ENCODE measurements around the gene CLIC3. TPM values are rescaled to one million over a fixed set of nuclear protein-coding genes. Genes with fewer than 3 reads are reported as not detected.

Gene CLIC3
- total and polyA plus RNA-seq, 10 donors: 2.9 to 10.7 (median 5.4) TPM

- H3K27me3 ChIP-seq (replicated peaks in 1 of 7): peaks cover 0 to 30% (median 0%) of the 10 kb centered on the region in 7 donors
- intact Hi-C loops (cut with DNase I; ENCODE audit: low total_unique reads): no loop called here
- TF ChIP-seq POLR2AphosphoS5 (IDR thresholded peaks at IDR 0.05) (peak; percentile 84 to 86 (median 86)), POLR2A (IDR thresholded peaks at IDR 0.05) (peak in 1 of 3 donors; percentile 46), CTCF (IDR thresholded peaks at IDR 0.05 in 8 of 11, conservative IDR thresholded peaks at IDR 0.05 in 3 of 11) (no peak)
- H3K27ac ChIP-seq: peak within 1 kb of the TSS; percentile 87 to 94 (median 92)
- H3K36me3 ChIP-seq: peaks cover 0 to 21% (median 4%) of the 10 kb centered on the region in 6 donors
- 1 to 2% (median 1%) methylated on average over 37 to 92 of the region's 92 CpGs for WGBS, 5 donors
- DNase-seq: peak; percentile 99
- peak within 1 kb of the TSS; percentile 50 to 96 (median 78) for H3K4me3 ChIP-seq
- H3K9me3 ChIP-seq: no peaks in the 10 kb centered on the region
- H3K4me1 ChIP-seq: peaks cover 26 to 61% (median 57%) of the 10 kb centered on the region in 6 donors
Observed at GRCh38 chr9:136991993-136992818, 4.2 kb downstream of the CLIC3 start, which contains the start of gene PAXX. Gene PAXX (plus strand): TSS chr9:136992422. CDS start chr9:136992444, 22 bp downstream.

GRCh38 chr9:136990242-136990911 lies 6.0 kb downstream of the CLIC3 start:
- Histone ChIP-seq H3K4me3 (no peak overlapping the region), H3K36me3 (peaks cover 0 to 21% (median 4%) of the 10 kb centered on the region in 6 donors), H3K27ac (peak overlapping the region in 2 of 8 donors; percentile 94), H3K4me1 (peaks cover 9 to 49% (median 43%) of the 10 kb centered on the region in 6 donors), H3K9me3 (no peaks in the 10 kb centered on the region), H3K27me3 (replicated peaks in 1 of 7) (peaks cover under 1 to 30% (median 11%) of the 10 kb centered on the region in 7 donors)
- TF ChIP-seq POLR2A (IDR thresholded peaks at IDR 0.05) (no peak), CTCF (IDR thresholded peaks at IDR 0.05 in 8 of 11, conservative IDR thresholded peaks at IDR 0.05 in 3 of 11) (no peak), POLR2AphosphoS5 (IDR thresholded peaks at IDR 0.05) (no peak)
- 79 to 93% (median 92%) methylated on average over 10 of the region's 10 CpGs for WGBS, 5 donors
- intact Hi-C loops (cut with DNase I; ENCODE audit: low total_unique reads): no loop called here
- no peak for DNase-seq

GRCh38 chr9:136988872-136989271 lies 7.5 kb downstream of the CLIC3 start:
- intact Hi-C loops (cut with DNase I; ENCODE audit: low total_unique reads): no loop called here
- peaks cover 5 to 34% (median 23%) of the 10 kb centered on the region in 7 donors for H3K27me3 ChIP-seq (replicated peaks in 1 of 7)
- no peak overlapping the region for H3K4me3 ChIP-seq
- WGBS, 5 donors: 94 to 99% (median 96%) methylated on average over 4 of the region's 4 CpGs
- H3K4me1 ChIP-seq: peaks cover 9 to 46% (median 37%) of the 10 kb centered on the region in 6 donors
- no peak overlapping the region for H3K27ac ChIP-seq
- no peaks in the 10 kb centered on the region for H3K9me3 ChIP-seq
- no peak for DNase-seq
- no peak for TF ChIP-seq CTCF (IDR thresholded peaks at IDR 0.05 in 8 of 11, conservative IDR thresholded peaks at IDR 0.05 in 3 of 11)
- TF ChIP-seq POLR2AphosphoS5 (IDR thresholded peaks at IDR 0.05): no peak
- TF ChIP-seq POLR2A (IDR thresholded peaks at IDR 0.05): no peak
- peaks cover 0 to 8% (median 2%) of the 10 kb centered on the region in 6 donors for H3K36me3 ChIP-seq

Measured in spleen (tissue), 11 donors.